ENCODE results near the gene NAA20. TPM values are rescaled to one million over a fixed set of nuclear protein-coding genes. Genes with fewer than 3 reads are reported as not detected.
A peak's percentile ranks its signal among the peaks of the same experiment; 100 is the strongest.

NAA20 gene
- total and polyA plus RNA-seq, 2 of the 13 experiments (the other 11 are each of a cell fraction or from before 2014, with no cell fraction given), result 81.9 to 82.8 TPM

GRCh38 chr20:20051767-20052073 is 34.6 kb downstream of the NAA20 start (continued):
- 0 out of 2 replicates have a peak, but pooled peaks have one; percentile 3 for TF ChIP-seq KIAA2018 (CRISPR knock-in tag; IDR thresholded peaks at IDR 0.05; ENCODE audit: borderline replicate concordance)
- TF ChIP-seq ZNF83 (CRISPR knock-in tag; IDR thresholded peaks at IDR 0.05; ENCODE audit: borderline replicate concordance), result 0 out of 2 replicates have a peak, but pooled peaks have one; percentile 5
- TF ChIP-seq ATF6 (CRISPR knock-in tag; conservative IDR thresholded peaks at IDR 0.05), result no peak
- peak; percentile 22; the same call in 1 of the 2 replicates for TF ChIP-seq ZNF776 (CRISPR knock-in tag; IDR thresholded peaks at IDR 0.05)
- no peak for TF ChIP-seq ZNF501 (CRISPR knock-in tag; IDR thresholded peaks at IDR 0.05)
- TF ChIP-seq FOSL2 (CRISPR knock-in tag; IDR thresholded peaks at IDR 0.05), result no peak
- TF ChIP-seq ZBTB4 (CRISPR knock-in tag; IDR thresholded peaks at IDR 0.05; ENCODE audit: borderline replicate concordance), result no peak
- TF ChIP-seq ZGPAT (CRISPR knock-in tag; IDR thresholded peaks at IDR 0.05), result no peak
- TF ChIP-seq PREB (CRISPR knock-in tag; IDR thresholded peaks at IDR 0.05), result no peak
- no peak for TF ChIP-seq ZBTB37 (CRISPR knock-in tag; IDR thresholded peaks at IDR 0.05)
- TF ChIP-seq CAMTA2 (CRISPR knock-in tag; IDR thresholded peaks at IDR 0.05; ENCODE audit: borderline replicate concordance), result 0 out of 2 replicates have a peak, but pooled peaks have one; percentile 73
